Astrocyte (in vitro differentiated cells and primary cell): ENCODE data around the gene MRPL28. TPM values are rescaled to one million over a fixed set of nuclear protein-coding genes. Genes with fewer than 3 reads are reported as not detected.
"Not testable (repeated sequence)": the region's sequence is repeated elsewhere in the genome, so short reads cannot be mapped to it uniquely, and the experiment has no call there.

ENCODE experiments used
- DNase-seq: peaks from one replicate; pipeline ENCODE4 v3.0.0-alpha.2; 2010; ENCODE audit warnings: low read depth
- FAIRE-seq: peaks from 2 replicates; lab custom pipeline; 2011; peaks lifted over from hg19 to GRCh38; lab: Jason Lieb, UNC
- H2AFZ ChIP-seq: 2 replicates; pipeline ENCODE4 v1.6.0; 2012; ENCODE audit warnings: low read depth, low read length, inconsistent platforms
- H3K27ac ChIP-seq: 2 replicates; pipeline ENCODE4 v1.5.1; 2011; ENCODE audit warnings: low read depth, low read length, inconsistent platforms
- H3K27me3 ChIP-seq: 2 replicates; pipeline ENCODE4 v1.6.0; 2011; ENCODE audit warnings: low read length, inconsistent platforms; ENCODE audit not compliant: insufficient read depth
- H3K36me3 ChIP-seq: 2 replicates; pipeline ENCODE4 v1.5.1; 2011; ENCODE audit warnings: low read length, inconsistent platforms; ENCODE audit not compliant: insufficient read depth
- H3K4me1 ChIP-seq: 2 replicates; pipeline ENCODE4 v1.5.1; 2011; ENCODE audit warnings: low read length, inconsistent platforms; ENCODE audit not compliant: insufficient read depth
- H3K4me2 ChIP-seq: 2 replicates; pipeline ENCODE4 v1.6.0; 2012; ENCODE audit warnings: low read length, inconsistent platforms
- H3K4me3 ChIP-seq: 2 replicates; pipeline ENCODE4 v1.5.1; 2011; ENCODE audit warnings: low read depth, mild to moderate bottlenecking, low read length, inconsistent platforms; ENCODE audit not compliant: insufficient read depth
- H3K79me2 ChIP-seq: 2 replicates; pipeline ENCODE4 v1.6.0; 2012; ENCODE audit warnings: mild to moderate bottlenecking, low read length, inconsistent platforms; ENCODE audit not compliant: insufficient read depth
- H3K9ac ChIP-seq: 2 replicates; pipeline ENCODE4 v1.6.0; 2012; ENCODE audit warnings: mild to moderate bottlenecking, low read length, inconsistent platforms
- H3K9me3 ChIP-seq: 2 replicates; pipeline ENCODE4 v1.5.1; 2012; ENCODE audit warnings: low read depth, mild to moderate bottlenecking, low read length, inconsistent platforms; ENCODE audit not compliant: insufficient read depth
- H4K20me1 ChIP-seq: 2 replicates; pipeline ENCODE4 v1.6.0; 2012; ENCODE audit warnings: low read length, inconsistent platforms; ENCODE audit not compliant: insufficient read depth
- H3K27ac Mint-ChIP-seq: one replicate; pipeline ENCODE4 v1.8.0; 2021; ENCODE audit warnings: mild to moderate bottlenecking, mixed read lengths; ENCODE audit not compliant: unreplicated experiment
- H3K27me3 Mint-ChIP-seq: one replicate; pipeline ENCODE4 v1.8.0; 2021; ENCODE audit warnings: low read depth, mixed read lengths; ENCODE audit not compliant: unreplicated experiment
- H3K36me3 Mint-ChIP-seq: one replicate; pipeline ENCODE4 v1.8.0; 2021; ENCODE audit warnings: low read depth, mixed read lengths; ENCODE audit not compliant: unreplicated experiment
- H3K4me1 Mint-ChIP-seq: one replicate; pipeline ENCODE4 v1.8.0; 2021; ENCODE audit warnings: low read depth, mixed read lengths; ENCODE audit not compliant: unreplicated experiment
- H3K4me3 Mint-ChIP-seq: one replicate; pipeline ENCODE4 v1.8.0; 2021; ENCODE audit warnings: mild to moderate bottlenecking, moderate library complexity, mixed read lengths; ENCODE audit not compliant: unreplicated experiment
- H3K9me3 Mint-ChIP-seq: one replicate; pipeline ENCODE4 v1.8.0; 2021; ENCODE audit warnings: mild to moderate bottlenecking, mixed read lengths; ENCODE audit not compliant: unreplicated experiment
- CTCF ChIP-seq: IDR thresholded peaks from 2 replicates; pipeline ENCODE4 v1.5.1; 2011; ENCODE audit warnings: low read depth, mild to moderate bottlenecking, inconsistent platforms, low read length, moderate library complexity; ENCODE audit not compliant: insufficient read depth
- EZH2 ChIP-seq: IDR thresholded peaks from 2 replicates; pipeline ENCODE4 v1.6.1; 2012; ENCODE audit warnings: mild to moderate bottlenecking, low read length, inconsistent platforms; ENCODE audit not compliant: insufficient read depth
- total RNA-seq: library from RNA; stranded (reverse); gene quantifications from 2 replicates; pipeline ENCODE4 v1.2.1, GENCODE V29; 2021

Gene MRPL28
- total RNA-seq, 1 donor from 2014 or later: 95.8 TPM

- H4K20me1 ChIP-seq: peaks cover 74% of the 10 kb centered on the region
Measured at GRCh38 chr16:342455-343213, 27.7 kb downstream of the MRPL28 start.

GRCh38 chr16:341974-342336, 28.4 kb downstream of the MRPL28 start:
- H3K27ac Mint-ChIP-seq, H3K4me1 ChIP-seq, H2AFZ ChIP-seq, H3K4me3 ChIP-seq, H3K4me3 Mint-ChIP-seq, FAIRE-seq, H3K27me3 Mint-ChIP-seq, DNase-seq, H3K27ac ChIP-seq, H3K9ac ChIP-seq, H3K36me3 ChIP-seq, H3K9me3 Mint-ChIP-seq, H3K4me2 ChIP-seq, H3K9me3 ChIP-seq, H3K27me3 ChIP-seq: not testable (repeated sequence)
- peaks cover 72% of the 10 kb centered on the region for H4K20me1 ChIP-seq
- H3K4me1 Mint-ChIP-seq: peaks cover 16% of the 10 kb centered on the region
- H3K36me3 Mint-ChIP-seq: peaks cover 25% of the 10 kb centered on the region
- H3K79me2 ChIP-seq: peaks cover 81% of the 10 kb centered on the region

More at GRCh38 chr16:342455-343213, 27.7 kb downstream of the MRPL28 start:
- Mint-ChIP-seq H3K4me3 (no peak overlapping the region), H3K27me3 (no peaks in the 10 kb centered on the region), H3K36me3 (peaks cover 27% of the 10 kb centered on the region), H3K4me1 (peaks cover 17% of the 10 kb centered on the region), H3K27ac (no peak overlapping the region), H3K9me3 (peaks cover 2% of the 10 kb centered on the region)
- no peak overlapping the region for H3K9ac ChIP-seq
- no peak overlapping the region for H3K27ac ChIP-seq
- peaks cover 9% of the 10 kb centered on the region for H3K4me1 ChIP-seq
- no peak overlapping the region for H2AFZ ChIP-seq
- TF ChIP-seq CTCF (no peak), EZH2 (no peak)
- no peak for DNase-seq
- peaks cover 81% of the 10 kb centered on the region for H3K79me2 ChIP-seq
- H3K36me3 ChIP-seq: peaks cover 6% of the 10 kb centered on the region
- H3K4me3 ChIP-seq: no peak overlapping the region
- FAIRE-seq: no peak
- H3K27me3 ChIP-seq: no peaks in the 10 kb centered on the region
- no peaks in the 10 kb centered on the region for H3K9me3 ChIP-seq
- H3K4me2 ChIP-seq: no peak overlapping the region

GRCh38 chr16:341095-341973, 29.0 kb downstream of the MRPL28 start:
- not testable (repeated sequence) for H3K27ac Mint-ChIP-seq, H3K27ac ChIP-seq, H3K9me3 Mint-ChIP-seq, H3K4me2 ChIP-seq, H3K36me3 ChIP-seq, H3K27me3 Mint-ChIP-seq, H3K4me3 Mint-ChIP-seq, H3K4me1 ChIP-seq, H3K9ac ChIP-seq, H3K27me3 ChIP-seq, H3K9me3 ChIP-seq, H2AFZ ChIP-seq, FAIRE-seq, H3K4me3 ChIP-seq, DNase-seq
- peaks cover 22% of the 10 kb centered on the region for H3K36me3 Mint-ChIP-seq
- H3K4me1 Mint-ChIP-seq: peaks cover 12% of the 10 kb centered on the region
- H4K20me1 ChIP-seq: peaks cover 67% of the 10 kb centered on the region
- H3K79me2 ChIP-seq: peaks cover 77% of the 10 kb centered on the region
